Tibial nerve (tissue), 3 donors: ENCODE measurements around the gene AVL9.

ENCODE experiments used
- CTCF ChIP-seq, 5 experiments: fragments of 200-600 bp in 3 of 5; fragments of 450-650 bp in 2 of 5; sonication (generic) in 3 of 5; IDR thresholded peaks; one replicate each; pipeline ENCODE4 v1.5.1; 2016 to 2019; ENCODE audit warnings: antibody characterized with exemption in 5 of 5, mild to moderate bottlenecking in 3 of 5, moderate library complexity in 2 of 5
- POLR2A ChIP-seq, 2 donors: fragments of 450-650 bp; IDR thresholded peaks; one replicate each; pipeline ENCODE4 v1.6.1; 2017; ENCODE audit warnings: antibody characterized with exemption in 2 of 2, mild to moderate bottlenecking in 2 of 2, moderate library complexity in 2 of 2

DNA sequence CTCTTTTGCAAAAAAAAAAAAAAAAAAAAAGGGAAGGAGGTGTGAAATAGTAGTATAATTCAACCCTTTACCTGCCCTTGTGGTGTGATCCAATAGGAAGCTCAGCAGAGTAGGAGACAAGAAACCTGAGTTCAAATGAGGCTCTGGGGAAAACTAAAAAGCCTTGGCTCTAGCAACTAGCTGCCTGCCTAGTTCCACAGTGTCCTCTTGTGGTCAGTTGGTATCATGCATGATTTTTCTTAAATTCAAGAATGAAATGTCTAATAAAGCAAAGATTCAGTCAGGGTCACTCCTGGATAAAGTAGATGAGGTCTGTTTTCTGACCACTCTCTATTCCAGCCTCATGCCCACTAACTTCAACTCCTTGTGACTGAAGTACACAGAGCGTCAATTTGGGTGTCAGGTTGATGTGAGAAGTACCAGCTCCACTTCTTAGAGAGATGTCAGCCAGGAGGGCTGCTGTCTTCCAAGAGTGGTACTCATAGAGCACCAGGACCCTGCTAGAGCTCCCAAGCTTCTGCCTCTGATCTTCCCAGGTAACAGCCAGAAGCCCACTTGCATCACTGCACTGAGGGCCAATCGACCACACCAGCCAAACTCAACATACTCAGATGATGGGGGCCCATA lies 15.6 kb upstream of the AVL9 start:
- TF ChIP-seq CTCF (IDR thresholded peaks at IDR 0.05) (peak in 4 of 5 experiments; percentile 20 to 51 (median 37)), POLR2A (IDR thresholded peaks at IDR 0.05) (no peak)
